Measurements from ENCODE around the gene CTPS1. TPM values are rescaled to one million over a fixed set of nuclear protein-coding genes. Genes with fewer than 3 reads are reported as not detected.

Gene CTPS1
- total RNA-seq, 2 donors from 2014 or later: 48.8 to 56.9 TPM

DNA sequence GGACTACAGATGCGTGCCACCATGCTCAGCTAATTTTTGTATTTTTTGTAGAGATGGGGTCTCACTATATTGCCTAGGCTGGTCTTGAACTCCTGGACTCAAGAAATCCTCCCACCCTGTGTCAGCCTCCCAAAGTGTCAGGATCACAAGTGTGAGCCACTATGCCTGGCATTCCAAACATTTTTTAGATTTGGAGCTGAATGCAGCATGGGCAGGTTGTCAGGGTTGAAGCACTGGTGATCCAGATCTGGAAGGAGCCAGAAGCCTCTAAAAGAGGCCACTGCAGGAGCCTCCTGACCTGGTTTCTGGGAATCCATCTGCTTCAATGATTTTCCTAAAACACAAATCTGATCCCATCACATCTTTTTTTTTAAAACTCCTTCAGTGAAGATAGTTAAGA is 1.8 kb upstream of the CTPS1 start:
- H3K9me3 ChIP-seq (ENCODE audit: control insufficient read depth, low read length, poor library complexity, severe bottlenecking): no peaks in the 10 kb centered on the region
- ATAC-seq (no peak), DNase-seq (no peak)
- H3K27me3 Mint-ChIP-seq: peaks cover 9% of the 10 kb centered on the region
- no peaks in the 10 kb centered on the region for H3K36me3 Mint-ChIP-seq (ENCODE audit: low read depth)
- no peak overlapping the region for H3K27ac Mint-ChIP-seq
- no peak overlapping the region for H3K4me3 Mint-ChIP-seq
- peaks cover 21% of the 10 kb centered on the region for H3K4me1 Mint-ChIP-seq

DNA sequence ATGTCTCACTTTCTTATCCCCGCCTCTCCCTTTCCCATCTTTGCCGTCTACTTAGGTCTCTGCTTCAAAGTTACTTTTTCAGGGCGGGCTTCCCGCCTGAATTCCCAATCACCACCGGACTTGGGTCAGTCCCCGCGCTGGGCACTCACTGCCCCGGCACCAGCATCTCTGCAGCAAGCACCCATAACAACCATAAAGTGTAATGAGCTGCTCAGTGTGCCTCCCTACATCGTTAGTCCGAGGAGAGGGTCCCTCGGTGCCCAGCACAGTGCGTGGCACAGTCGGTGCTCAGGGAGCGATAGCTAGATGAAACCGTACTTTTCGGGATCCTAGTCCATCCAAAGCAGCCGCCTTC is 633 bp upstream of the CTPS1 start:
- Mint-ChIP-seq H3K27me3 (peaks cover 5% of the 10 kb centered on the region), H3K27ac (peak overlapping the region; percentile 94), H3K4me3 (peak overlapping the region; percentile 98), H3K4me1 (peaks cover 21% of the 10 kb centered on the region), H3K36me3 (ENCODE audit: low read depth) (no peaks in the 10 kb centered on the region)
- no peaks in the 10 kb centered on the region for H3K9me3 ChIP-seq (ENCODE audit: control insufficient read depth, low read length, poor library complexity, severe bottlenecking)
- DNase-seq (peak in 1 of 3 donors; percentile 5), ATAC-seq (no peak)

DNA sequence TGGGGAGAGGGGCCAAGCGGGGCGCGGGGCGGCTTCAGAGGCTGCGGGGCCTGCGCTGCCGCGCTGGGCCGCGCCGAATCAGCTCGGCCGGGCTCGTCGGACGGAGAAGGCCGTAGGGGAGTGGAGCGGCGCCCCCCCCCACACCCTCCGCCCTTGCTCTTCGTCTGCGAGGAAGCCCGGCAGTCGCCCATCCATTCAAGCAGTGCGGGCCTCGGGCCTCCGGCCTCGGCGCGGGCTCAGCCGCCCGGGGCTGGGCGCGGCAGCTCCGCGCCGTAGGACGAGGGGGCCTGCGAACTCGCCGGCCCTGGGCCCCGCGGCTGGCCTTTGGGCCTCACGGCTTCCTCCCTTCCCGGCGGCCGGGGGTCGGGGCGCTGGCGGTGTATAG is 564 bp downstream of the CTPS1 start:
- ATAC-seq: peak; percentile 45
- H3K36me3 Mint-ChIP-seq (ENCODE audit: low read depth): no peaks in the 10 kb centered on the region
- peaks cover 18% of the 10 kb centered on the region for H3K4me1 Mint-ChIP-seq

DNA sequence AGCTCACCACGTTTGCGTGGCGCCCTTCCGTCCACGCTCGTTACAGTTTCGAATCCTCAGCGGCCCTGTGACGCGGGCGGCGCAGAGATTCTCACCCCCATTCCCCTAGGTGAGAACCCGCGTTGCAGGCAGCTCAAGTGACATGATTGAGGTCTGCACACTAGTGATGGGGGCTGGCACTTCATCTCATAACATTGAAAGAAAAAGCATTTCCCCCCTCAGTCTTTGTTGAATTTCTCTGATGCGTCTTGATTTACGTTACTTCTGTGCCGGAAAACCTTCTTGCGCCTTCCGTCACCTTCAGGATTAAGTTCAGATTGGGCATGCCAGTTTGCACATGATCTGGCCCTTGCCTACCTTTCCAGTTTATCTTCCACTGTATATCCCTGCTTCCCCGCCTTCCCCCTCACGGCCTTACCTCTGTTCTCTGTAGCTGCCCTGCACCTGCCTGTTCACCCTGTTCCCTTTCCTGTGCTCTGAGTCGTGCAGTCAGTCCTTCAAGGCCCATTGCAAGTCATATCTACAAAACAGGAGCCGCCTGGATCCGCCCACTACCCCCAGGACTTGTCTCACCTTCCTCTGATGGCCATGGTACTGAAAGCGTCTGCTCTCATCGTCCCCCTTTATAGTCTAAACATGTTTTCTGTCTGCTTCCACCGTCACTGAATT is 1.1 kb downstream of the CTPS1 start:
- DNase-seq: peak; percentile 16 to 26 (median 21)
- Mint-ChIP-seq H3K27me3 (no peaks in the 10 kb centered on the region), H3K4me3 (peak overlapping the region; percentile 98), H3K27ac (peak overlapping the region; percentile 94), H3K36me3 (ENCODE audit: low read depth) (no peaks in the 10 kb centered on the region), H3K4me1 (peaks cover 18% of the 10 kb centered on the region)
- ATAC-seq: peak; percentile 21
- no peaks in the 10 kb centered on the region for H3K9me3 ChIP-seq (ENCODE audit: control insufficient read depth, low read length, poor library complexity, severe bottlenecking)

More for the DNA sequence above, 564 bp downstream of the CTPS1 start:
- peak overlapping the region; percentile 94 for H3K27ac Mint-ChIP-seq
- no peak for DNase-seq
- H3K4me3 Mint-ChIP-seq: peak overlapping the region; percentile 98
- H3K9me3 ChIP-seq (ENCODE audit: control insufficient read depth, low read length, poor library complexity, severe bottlenecking): no peaks in the 10 kb centered on the region
- H3K27me3 Mint-ChIP-seq: no peaks in the 10 kb centered on the region

DNA sequence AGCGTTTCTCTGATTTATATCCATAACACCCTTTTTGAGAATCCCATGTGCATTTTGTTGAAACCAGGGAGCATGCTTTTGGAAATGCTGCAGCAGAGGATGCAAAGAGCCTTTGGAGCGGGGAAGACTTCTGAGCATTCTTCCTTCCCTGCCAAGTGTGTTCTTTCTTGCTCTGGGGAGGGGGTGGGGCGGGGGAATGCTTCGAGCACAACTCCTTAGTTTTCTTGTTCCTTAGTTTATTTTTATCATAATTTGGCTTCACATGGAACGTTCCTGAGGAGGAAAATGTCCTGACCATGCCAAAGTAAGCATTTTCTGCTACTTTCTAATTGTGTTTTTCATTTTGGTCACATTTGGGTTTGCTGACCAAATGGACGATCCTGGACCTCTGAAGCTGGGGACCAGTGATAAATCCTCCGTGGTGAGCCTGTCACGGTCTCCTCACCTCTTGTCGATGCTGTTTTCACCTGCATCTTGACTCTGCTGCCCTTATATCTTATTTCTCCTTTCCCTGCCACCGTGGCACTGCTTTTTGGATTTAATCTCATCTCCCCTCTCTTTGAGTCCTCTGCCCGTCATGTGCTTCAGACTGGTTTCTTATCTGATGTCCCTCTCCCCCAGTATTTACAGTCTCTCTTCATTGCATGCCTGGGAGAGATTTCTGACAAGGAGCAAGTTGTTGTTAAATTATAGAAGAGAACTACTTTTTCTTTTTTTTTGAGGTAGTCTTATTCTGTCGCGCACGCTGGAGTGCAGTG is 2.4 kb downstream of the CTPS1 start:
- ATAC-seq: no peak
- no peaks in the 10 kb centered on the region for H3K9me3 ChIP-seq (ENCODE audit: control insufficient read depth, low read length, poor library complexity, severe bottlenecking)
- peaks cover 4% of the 10 kb centered on the region for H3K36me3 Mint-ChIP-seq (ENCODE audit: low read depth)
- H3K4me1 Mint-ChIP-seq: peaks cover 20% of the 10 kb centered on the region
- H3K4me3 Mint-ChIP-seq: peak overlapping the region; percentile 21
- H3K27me3 Mint-ChIP-seq: no peaks in the 10 kb centered on the region
- H3K27ac Mint-ChIP-seq: peak overlapping the region; percentile 81
- DNase-seq: no peak

DNA sequence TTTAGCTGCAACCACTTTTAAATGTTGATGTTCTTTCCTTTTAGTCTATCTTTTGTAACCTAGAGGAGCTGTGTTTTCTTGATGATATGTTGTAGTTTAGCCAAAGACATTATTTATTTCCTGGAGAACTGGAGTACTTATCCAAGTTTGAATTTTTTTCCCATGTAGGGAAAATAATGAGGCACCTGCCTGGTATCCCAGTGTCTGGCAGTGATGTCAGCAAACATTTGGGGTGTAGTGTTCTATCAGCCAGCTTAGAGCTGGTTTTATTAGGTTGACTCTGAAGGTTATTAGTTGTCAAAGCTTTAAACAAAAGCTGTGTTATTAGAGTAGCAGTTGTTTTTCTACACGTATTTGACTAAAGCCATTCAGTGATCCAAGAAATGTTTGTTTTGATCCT is 3.2 kb downstream of the CTPS1 start:
- H3K9me3 ChIP-seq (ENCODE audit: control insufficient read depth, low read length, poor library complexity, severe bottlenecking): no peaks in the 10 kb centered on the region
- Mint-ChIP-seq H3K27ac (peak overlapping the region; percentile 81), H3K4me3 (no peak overlapping the region), H3K4me1 (peaks cover 20% of the 10 kb centered on the region), H3K27me3 (no peaks in the 10 kb centered on the region), H3K36me3 (ENCODE audit: low read depth) (peaks cover 4% of the 10 kb centered on the region)
- no peak for ATAC-seq
- DNase-seq: no peak

DNA sequence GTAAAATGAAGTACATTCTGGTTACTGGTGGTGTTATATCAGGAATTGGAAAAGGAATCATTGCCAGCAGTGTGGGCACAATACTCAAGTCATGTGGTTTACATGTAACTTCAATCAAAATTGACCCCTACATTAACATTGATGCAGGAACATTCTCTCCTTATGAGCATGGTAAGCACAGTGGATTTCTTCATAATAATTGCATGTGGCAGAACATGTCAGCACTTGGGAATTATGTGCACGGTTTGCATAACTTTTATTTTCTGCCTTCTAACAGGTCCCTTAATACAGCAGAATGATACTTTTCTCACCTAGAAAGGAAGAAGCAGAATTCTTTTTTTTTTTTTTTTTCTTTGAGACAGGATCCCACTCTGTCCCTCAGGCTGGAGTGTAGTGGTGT is 3.8 kb downstream of the CTPS1 start:
- H3K36me3 Mint-ChIP-seq (ENCODE audit: low read depth): peaks cover 4% of the 10 kb centered on the region
- no peaks in the 10 kb centered on the region for H3K9me3 ChIP-seq (ENCODE audit: control insufficient read depth, low read length, poor library complexity, severe bottlenecking)
- H3K27ac Mint-ChIP-seq: no peak overlapping the region
- H3K4me1 Mint-ChIP-seq: peaks cover 20% of the 10 kb centered on the region
- H3K4me3 Mint-ChIP-seq: no peak overlapping the region
- ATAC-seq: no peak
- no peak for DNase-seq
- H3K27me3 Mint-ChIP-seq: no peaks in the 10 kb centered on the region

DNA sequence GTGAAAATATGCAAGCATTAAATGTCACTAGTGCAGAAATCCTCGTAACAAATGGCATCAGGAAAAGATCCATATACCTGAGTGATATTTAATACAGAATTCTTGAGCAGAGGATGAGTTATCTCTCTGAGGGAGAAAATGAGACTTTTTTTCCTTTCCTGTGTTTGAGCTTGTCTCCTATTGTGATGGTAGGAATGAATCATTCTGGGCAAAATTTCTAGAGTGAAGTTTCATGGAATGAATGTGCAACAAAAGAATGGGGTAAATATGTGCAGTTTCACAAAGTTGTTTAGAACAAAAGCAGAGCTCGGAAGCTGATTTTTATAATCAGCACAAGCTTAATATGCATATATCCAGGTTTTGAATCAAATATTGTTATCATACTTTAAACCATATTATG is 4.6 kb downstream of the CTPS1 start:
- DNase-seq (no peak), ATAC-seq (no peak)
- H3K4me3 Mint-ChIP-seq: no peak overlapping the region
- H3K27me3 Mint-ChIP-seq: no peaks in the 10 kb centered on the region
- no peak overlapping the region for H3K27ac Mint-ChIP-seq
- no peaks in the 10 kb centered on the region for H3K9me3 ChIP-seq (ENCODE audit: control insufficient read depth, low read length, poor library complexity, severe bottlenecking)
- H3K4me1 Mint-ChIP-seq: peaks cover 18% of the 10 kb centered on the region
- H3K36me3 Mint-ChIP-seq (ENCODE audit: low read depth): peaks cover 8% of the 10 kb centered on the region

DNA sequence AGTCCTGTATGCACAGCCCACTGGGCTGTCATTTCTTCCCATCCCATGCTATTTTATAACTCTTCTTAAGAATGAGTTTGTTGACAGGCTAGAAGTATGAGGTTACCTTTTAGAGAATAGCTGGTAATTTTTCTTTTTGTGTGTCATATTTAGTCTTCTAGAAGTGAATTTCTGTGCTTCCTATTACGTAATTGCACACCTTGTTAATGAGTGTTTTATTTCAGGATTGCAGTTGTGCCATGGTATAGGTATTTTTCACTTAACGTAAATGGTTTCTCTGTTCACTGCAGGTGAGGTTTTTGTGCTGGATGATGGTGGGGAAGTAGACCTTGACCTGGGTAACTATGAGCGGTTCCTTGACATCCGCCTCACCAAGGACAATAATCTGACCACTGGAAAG is 5.0 kb downstream of the CTPS1 start:
- ATAC-seq (no peak), DNase-seq (no peak)
- H3K9me3 ChIP-seq (ENCODE audit: control insufficient read depth, low read length, poor library complexity, severe bottlenecking): no peaks in the 10 kb centered on the region
- Mint-ChIP-seq H3K27ac (no peak overlapping the region), H3K27me3 (no peaks in the 10 kb centered on the region), H3K4me3 (no peak overlapping the region), H3K4me1 (peaks cover 18% of the 10 kb centered on the region), H3K36me3 (ENCODE audit: low read depth) (peaks cover 11% of the 10 kb centered on the region)

DNA sequence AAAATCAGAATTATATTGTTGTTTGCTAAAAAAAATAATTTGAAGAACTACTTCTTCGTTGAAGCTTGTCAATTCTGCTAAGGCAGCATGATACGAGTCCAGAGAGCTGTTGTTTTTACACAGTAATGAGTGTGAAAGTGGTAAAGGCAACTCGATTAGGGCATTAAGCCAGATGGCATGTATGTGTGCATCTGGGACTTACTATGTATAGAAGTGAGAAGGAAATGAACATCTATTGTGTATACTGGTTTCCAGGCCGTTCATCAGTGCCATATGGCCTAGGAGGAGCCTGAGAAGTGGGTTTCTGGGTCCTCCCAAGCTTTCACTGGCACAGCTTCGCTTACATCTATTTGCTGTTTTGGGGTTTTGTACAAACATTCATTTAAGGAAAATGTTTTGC is 5.7 kb downstream of the CTPS1 start:
- Mint-ChIP-seq H3K27ac (no peak overlapping the region), H3K27me3 (no peaks in the 10 kb centered on the region), H3K4me1 (peaks cover 18% of the 10 kb centered on the region), H3K36me3 (ENCODE audit: low read depth) (peaks cover 13% of the 10 kb centered on the region), H3K4me3 (no peak overlapping the region)
- DNase-seq (no peak), ATAC-seq (no peak)
- H3K9me3 ChIP-seq (ENCODE audit: control insufficient read depth, low read length, poor library complexity, severe bottlenecking): no peaks in the 10 kb centered on the region

DNA sequence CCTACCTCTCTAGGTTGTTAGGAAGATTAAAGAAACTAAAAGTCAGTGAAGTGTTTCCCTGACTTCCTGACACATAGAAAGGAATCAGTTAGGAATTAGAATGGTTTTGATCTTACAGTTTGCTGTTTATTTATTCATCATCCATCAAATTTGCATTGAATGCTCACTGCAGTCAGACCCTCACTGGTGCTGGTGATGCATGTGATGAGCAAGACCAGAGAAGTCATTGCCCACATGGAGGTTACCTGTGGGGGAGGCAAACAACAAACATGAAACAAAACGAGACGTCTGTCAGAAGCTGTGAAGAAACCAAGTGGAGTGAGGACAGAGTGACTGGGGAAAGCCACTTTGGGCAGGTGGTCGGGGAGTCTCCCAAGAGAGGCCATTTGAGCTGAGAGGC is 6.4 kb downstream of the CTPS1 start:
- Mint-ChIP-seq H3K27ac (no peak overlapping the region), H3K4me3 (no peak overlapping the region)
- no peak for ATAC-seq

DNA sequence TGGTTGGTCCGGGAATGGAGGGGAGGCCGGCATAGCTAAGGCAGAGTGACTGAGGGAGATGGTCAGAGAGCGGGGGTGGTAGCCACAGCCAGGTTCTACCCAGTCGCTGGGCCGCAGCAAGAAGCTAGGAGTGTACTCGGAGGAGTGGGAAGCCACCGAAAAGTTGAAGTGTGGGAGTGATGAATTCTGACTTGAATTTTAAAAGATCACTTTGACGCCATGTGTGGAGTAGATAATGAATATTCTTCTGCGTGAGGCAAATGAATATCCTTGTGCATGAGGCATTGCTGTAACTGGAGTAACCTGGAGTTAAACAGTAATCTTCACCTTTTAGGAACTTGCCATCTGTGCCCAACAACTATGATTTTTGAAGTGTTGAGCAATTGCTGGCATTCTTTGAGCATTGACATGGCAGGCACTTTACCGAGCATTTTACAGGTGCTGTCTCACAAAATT is 6.9 kb downstream of the CTPS1 start:
- Mint-ChIP-seq H3K36me3 (ENCODE audit: low read depth) (peaks cover 17% of the 10 kb centered on the region), H3K4me1 (peaks cover 7% of the 10 kb centered on the region), H3K27me3 (no peaks in the 10 kb centered on the region), H3K4me3 (no peak overlapping the region), H3K27ac (no peak overlapping the region)
- no peak for ATAC-seq
- H3K9me3 ChIP-seq (ENCODE audit: control insufficient read depth, low read length, poor library complexity, severe bottlenecking): no peaks in the 10 kb centered on the region
- no peak for DNase-seq

More for the DNA sequence above, 6.4 kb downstream of the CTPS1 start:
- Mint-ChIP-seq H3K4me1 (peaks cover 11% of the 10 kb centered on the region), H3K36me3 (ENCODE audit: low read depth) (peaks cover 17% of the 10 kb centered on the region), H3K27me3 (no peaks in the 10 kb centered on the region)
- H3K9me3 ChIP-seq (ENCODE audit: control insufficient read depth, low read length, poor library complexity, severe bottlenecking): no peaks in the 10 kb centered on the region
- DNase-seq: no peak

DNA sequence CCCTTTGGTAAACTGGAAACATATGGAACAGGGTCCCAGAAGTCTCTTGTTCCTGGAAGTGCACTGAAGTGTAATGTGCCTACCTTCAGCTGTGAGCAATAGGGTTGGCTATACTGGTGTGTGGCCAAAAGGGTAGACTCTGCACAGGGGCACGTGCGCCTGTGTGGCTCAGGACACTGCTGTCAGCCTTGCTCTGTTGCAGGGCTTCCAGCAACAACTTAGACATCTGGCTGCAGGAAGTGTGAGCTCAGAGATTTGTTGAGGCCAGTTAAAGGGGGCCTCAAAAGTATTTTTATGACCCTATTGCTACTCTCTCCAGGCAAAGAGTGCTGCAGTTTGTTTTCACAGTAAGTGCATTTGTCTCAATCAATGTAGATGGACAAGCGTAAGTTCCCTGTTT is 7.5 kb downstream of the CTPS1 start:
- H3K4me1 Mint-ChIP-seq: peaks cover 7% of the 10 kb centered on the region
- no peak for ATAC-seq
- peaks cover 18% of the 10 kb centered on the region for H3K36me3 Mint-ChIP-seq (ENCODE audit: low read depth)

More for the DNA sequence above, 7.5 kb downstream of the CTPS1 start:
- no peak for DNase-seq
- H3K27me3 Mint-ChIP-seq: no peaks in the 10 kb centered on the region
- no peak overlapping the region for H3K27ac Mint-ChIP-seq
- no peaks in the 10 kb centered on the region for H3K9me3 ChIP-seq (ENCODE audit: control insufficient read depth, low read length, poor library complexity, severe bottlenecking)
- H3K4me3 Mint-ChIP-seq: no peak overlapping the region

All from T-helper 17 cell (primary cell).